ENCODE measurements around the gene IER5. TPM values are rescaled to one million over a fixed set of nuclear protein-coding genes. Genes with fewer than 3 reads are reported as not detected.
"Not testable (repeated sequence)": the region's sequence is repeated elsewhere in the genome, so short reads cannot be mapped to it uniquely, and the experiment has no call there.

The IER5 gene
- total RNA-seq, 1 experiment from 2014 or later, result 100 TPM

- Histone ChIP-seq H2AFZ (ENCODE audit: low read length) (no peak overlapping the region), H3K27me3 (ENCODE audit: low read length) (no peaks in the 10 kb centered on the region), H4K20me1 (ENCODE audit: low read length) (no peaks in the 10 kb centered on the region), H3K36me3 (ENCODE audit: low read depth, low read length) (no peaks in the 10 kb centered on the region), H3F3A (ENCODE audit: low read length, unreplicated experiment) (no peaks in the 10 kb centered on the region), H3K9me3 (ENCODE audit: low read length) (no peaks in the 10 kb centered on the region), H3K4me3 (ENCODE audit: low read length) (no peak overlapping the region), H3K9ac (ENCODE audit: low read length) (no peak overlapping the region), H3K4me1 (ENCODE audit: insufficient read depth, low read length) (peaks cover 17% of the 10 kb centered on the region; the same call in 1 of the 2 replicates), H3K9me2 (replicated peaks; ENCODE audit: low read length) (no peaks in the 10 kb centered on the region), H3K4me2 (ENCODE audit: low read length) (no peak overlapping the region), H3K79me2 (ENCODE audit: low read length) (no peaks in the 10 kb centered on the region), H3K27ac (ENCODE audit: low read length) (0 out of 2 replicates have a peak overlapping the region, but pooled peaks have one; percentile 13)
- ATAC-seq, result peak; percentile 64
- ChIA-PET CTCF (no interaction called here), POLR2A (ENCODE audit: unreplicated experiment) (no interaction called here)
- TF ChIP-seq EZH2 (IDR thresholded peaks at IDR 0.05; ENCODE audit: low read length, unreplicated experiment) (no peak), CTCF (conservative IDR thresholded peaks at IDR 0.05; ENCODE audit: low read depth, low read length) (no peak)
- peak; percentile 52 for DNase-seq
- intact Hi-C loops (cut with micrococcal nuclease), result loop anchor here (5.0 kb wide), 1 partner anchor 34 kb away; no protein-coding TSS in a partner anchor
- BruUV-seq (replicated peaks), result no TSS peak
Measured at GRCh38 chr1:181043025-181043888, 45.2 kb upstream of the IER5 start.

GRCh38 chr1:181044449-181044966 lies 44.0 kb upstream of the IER5 start:
- H3K4me2 ChIP-seq (ENCODE audit: low read length), result no peak overlapping the region
- H4K20me1 ChIP-seq (ENCODE audit: low read length), result no peaks in the 10 kb centered on the region
- BruUV-seq (replicated peaks), result no TSS peak
- no peak overlapping the region for H3K9ac ChIP-seq (ENCODE audit: low read length)
- H3K4me1 ChIP-seq (ENCODE audit: insufficient read depth, low read length), result peaks cover 17% of the 10 kb centered on the region; the same call in 1 of the 2 replicates
- no peaks in the 10 kb centered on the region for H3F3A ChIP-seq (ENCODE audit: low read length, unreplicated experiment)
- intact Hi-C loops (cut with micrococcal nuclease), result loop anchor here (5.0 kb wide), 1 partner anchor 33 kb away; no protein-coding TSS in a partner anchor
- DNase-seq (peak; percentile 2), ATAC-seq (no peak; the same call in 1 of the 2 replicates)
- H3K9me2 ChIP-seq (replicated peaks; ENCODE audit: low read length), result no peaks in the 10 kb centered on the region
- POLR2A ChIA-PET (ENCODE audit: unreplicated experiment), result no interaction called here
- CTCF ChIA-PET, result no interaction called here
- no peak overlapping the region for H3K27ac ChIP-seq (ENCODE audit: low read length)
- no peaks in the 10 kb centered on the region for H3K79me2 ChIP-seq (ENCODE audit: low read length)
- H3K9me3 ChIP-seq (ENCODE audit: low read length), result no peaks in the 10 kb centered on the region
- H3K36me3 ChIP-seq (ENCODE audit: low read depth, low read length), result no peaks in the 10 kb centered on the region
- TF ChIP-seq EZH2phosphoT487 (IDR thresholded peaks at IDR 0.05; ENCODE audit: borderline replicate concordance, low read length), result no peak
- TF ChIP-seq EZH2 (IDR thresholded peaks at IDR 0.05; ENCODE audit: low read length, unreplicated experiment), result no peak
- no peak overlapping the region for H2AFZ ChIP-seq (ENCODE audit: low read length)
- no peak overlapping the region for H3K4me3 ChIP-seq (ENCODE audit: low read length)
- no peaks in the 10 kb centered on the region for H3K27me3 ChIP-seq (ENCODE audit: low read length)

GRCh38 chr1:181045946-181046345 lies 42.6 kb upstream of the IER5 start:
- H3K9me2 ChIP-seq (replicated peaks; ENCODE audit: low read length); ATAC-seq; H3K27ac ChIP-seq (ENCODE audit: low read length); H3K4me2 ChIP-seq (ENCODE audit: low read length); BruUV-seq (replicated peaks); DNase-seq; intact Hi-C loops (cut with micrococcal nuclease); H3K9ac ChIP-seq (ENCODE audit: low read length); H3K79me2 ChIP-seq (ENCODE audit: low read length); CTCF ChIA-PET; H4K20me1 ChIP-seq (ENCODE audit: low read length); POLR2A ChIA-PET (ENCODE audit: unreplicated experiment); H3F3A ChIP-seq (ENCODE audit: low read length, unreplicated experiment); H3K36me3 ChIP-seq (ENCODE audit: low read depth, low read length); H3K27me3 ChIP-seq (ENCODE audit: low read length); H2AFZ ChIP-seq (ENCODE audit: low read length); H3K4me3 ChIP-seq (ENCODE audit: low read length); H3K9me3 ChIP-seq (ENCODE audit: low read length): not testable (repeated sequence)
- H3K4me1 ChIP-seq (ENCODE audit: insufficient read depth, low read length), result peaks cover 17% of the 10 kb centered on the region; the same call in 1 of the 2 replicates
